NCI-H82 (cell line): ENCODE measurements around the gene MTA3.
"Not testable (repeated sequence)": the region's sequence is repeated elsewhere in the genome, so short reads cannot be mapped to it uniquely, and the experiment has no call there.

Source experiments
- DNase-seq: peaks from one replicate; lab custom pipeline; 2025; lab: John Stamatoyannopoulos, UW

Gene MTA3

DNA sequence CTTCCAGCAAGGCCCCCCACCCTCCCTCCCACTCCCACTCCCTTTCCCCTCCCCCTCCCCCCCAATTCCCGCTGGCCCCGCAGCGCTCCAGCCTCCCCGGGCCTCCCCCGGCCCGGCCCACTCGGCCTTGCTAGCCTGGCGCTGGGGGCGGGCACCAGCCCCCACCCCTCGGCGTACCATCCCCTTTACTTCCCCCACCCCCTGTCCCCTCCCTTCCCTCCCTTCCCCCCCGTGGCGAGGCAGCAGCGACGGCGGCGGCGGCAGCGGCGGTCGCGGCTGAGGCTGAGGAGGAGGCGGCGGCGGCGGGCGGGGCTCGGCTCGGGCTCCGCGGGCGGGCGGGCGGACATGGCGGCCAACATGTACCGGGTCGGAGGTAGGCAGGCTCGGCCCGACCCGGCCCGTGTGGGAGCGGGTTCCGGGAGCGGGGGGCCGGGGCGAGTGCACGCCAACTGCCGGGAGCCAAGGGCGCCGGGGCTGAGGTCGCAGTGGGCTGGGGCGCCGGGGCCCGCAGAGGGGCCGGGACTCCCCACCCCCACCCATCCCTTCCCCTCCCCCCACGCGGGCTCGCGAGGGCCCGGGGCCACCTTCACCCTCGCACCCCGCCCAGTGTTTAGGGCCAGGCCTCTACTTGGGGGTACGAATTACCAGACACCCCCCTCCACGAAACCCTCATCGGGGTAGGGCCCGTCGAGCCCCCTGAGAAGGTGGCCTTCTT is at the start of gene MTA3:
TSS of gene MTA3 (plus strand) at position 232 of the 715 bp plus-strand sequence. CDS start at position 346, 114 bp downstream.
- DNase-seq = peak; percentile 68

DNA sequence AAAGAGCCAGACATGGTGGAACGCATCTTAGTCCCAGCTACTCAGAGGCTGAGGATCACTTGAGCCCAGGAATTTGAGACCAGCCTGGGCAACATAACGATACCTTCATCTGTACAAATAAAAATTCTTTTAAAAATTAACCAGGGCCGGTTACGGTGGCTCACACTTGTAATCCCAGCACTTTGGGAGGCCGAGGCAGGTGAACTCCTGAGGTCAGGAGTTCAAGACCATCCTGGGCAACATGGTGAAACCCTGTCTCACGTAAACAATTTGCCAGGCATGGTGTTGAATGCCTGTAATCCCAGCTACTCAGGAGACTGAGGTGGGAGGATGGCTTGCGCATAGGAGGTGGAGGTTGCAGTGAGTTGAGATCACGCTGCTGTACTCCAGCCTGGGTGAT is 48.8 kb upstream of the MTA3 start:
- no peak for DNase-seq

DNA sequence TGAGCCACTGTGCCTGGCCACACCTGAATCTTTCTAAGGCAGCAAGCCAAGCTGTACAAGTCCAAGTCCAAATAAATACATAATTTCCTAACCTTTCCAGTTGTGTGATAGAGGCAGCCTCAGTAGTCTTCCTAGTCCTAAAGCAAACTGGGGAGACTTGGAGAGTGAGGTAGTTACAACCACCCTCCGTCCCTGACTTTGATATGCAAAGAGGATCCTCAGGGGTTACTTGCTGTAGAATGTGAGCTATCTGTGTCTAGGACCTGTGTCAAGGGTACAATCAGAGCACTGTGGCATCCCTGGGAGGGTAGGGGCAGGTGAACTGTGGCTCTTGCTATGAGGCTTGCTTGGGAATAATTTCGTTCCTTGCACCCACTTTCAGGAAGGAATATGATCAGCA is 46.4 kb upstream of the MTA3 start:
- DNase-seq = no peak

DNA sequence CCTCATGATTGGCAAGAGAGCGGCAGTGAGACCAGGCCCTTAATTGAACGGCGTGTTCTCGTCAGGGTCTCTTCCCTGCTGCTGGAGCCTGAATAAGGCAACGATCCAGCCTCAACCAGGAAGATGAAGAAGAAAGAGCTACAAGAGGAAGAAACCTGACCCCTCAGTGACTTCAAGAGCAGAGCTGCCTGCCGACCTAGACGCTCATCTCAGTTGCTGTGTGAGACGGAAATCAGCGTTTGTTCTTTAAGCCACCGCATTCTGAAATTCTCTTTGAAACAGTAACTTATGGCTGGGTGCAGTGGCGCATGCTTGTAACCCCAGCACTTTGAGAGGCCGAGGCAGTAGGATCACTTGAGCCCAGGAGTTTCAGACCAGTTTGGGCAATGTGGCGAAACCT is 45.1 kb upstream of the MTA3 start:
- DNase-seq = no peak

DNA sequence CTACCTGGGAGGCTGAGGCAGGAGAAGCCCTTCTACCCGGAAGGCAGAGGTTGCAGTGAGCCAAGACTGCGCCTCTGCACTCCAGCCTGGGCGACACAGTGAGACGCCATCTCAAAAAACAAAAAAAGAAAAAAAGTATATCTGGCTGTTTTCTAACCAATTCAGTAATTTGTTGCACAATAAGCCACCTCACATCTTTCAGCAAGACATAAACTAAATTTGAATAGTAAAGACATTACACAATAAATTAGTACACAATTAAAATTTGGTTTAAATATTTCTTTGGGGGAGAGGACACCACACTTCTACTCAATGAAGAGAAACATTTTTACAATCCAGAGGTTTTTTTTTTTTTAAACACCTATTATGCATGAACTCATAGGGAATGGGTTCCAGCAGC is 36.0 kb upstream of the MTA3 start:
- no peak for DNase-seq

DNA sequence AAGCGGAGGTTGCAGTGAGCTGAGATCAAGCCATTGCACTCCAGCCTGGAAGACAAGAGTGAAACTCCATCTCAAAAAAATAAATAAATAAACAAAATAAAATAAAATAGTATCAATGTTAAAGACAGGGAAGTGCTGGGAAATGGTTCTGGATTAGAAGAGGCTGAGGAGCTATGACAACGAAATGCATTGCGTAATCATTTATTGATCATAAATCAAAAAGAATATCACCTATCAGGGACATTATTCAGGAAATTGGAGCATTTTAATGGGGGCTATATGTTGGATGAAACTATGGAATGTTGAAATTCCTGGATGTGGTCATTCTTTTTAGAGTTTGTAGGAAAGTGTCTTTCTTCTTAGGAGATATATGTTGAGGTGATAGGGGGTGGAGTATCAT is 30.9 kb upstream of the MTA3 start:
- DNase-seq = no peak

DNA sequence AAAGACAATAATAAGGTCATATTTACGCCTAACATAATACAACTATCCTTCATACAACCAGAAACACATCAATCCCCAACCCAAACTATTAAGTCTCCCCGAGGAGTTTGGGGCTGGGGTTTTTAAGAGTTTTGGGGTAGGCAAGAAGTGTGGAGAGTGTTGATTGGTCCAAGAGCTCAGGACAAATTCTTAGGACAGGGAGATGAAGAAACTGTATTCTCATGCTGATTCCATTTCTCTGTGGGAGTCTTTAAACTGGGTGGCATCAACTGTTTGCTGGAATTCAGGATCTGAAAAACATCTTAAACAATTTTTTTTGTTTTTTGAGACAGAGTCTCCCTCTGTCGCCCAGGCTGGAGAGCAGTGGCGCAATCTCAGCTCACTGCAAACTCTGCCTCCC is 25.6 kb upstream of the MTA3 start:
- DNase-seq = no peak

DNA sequence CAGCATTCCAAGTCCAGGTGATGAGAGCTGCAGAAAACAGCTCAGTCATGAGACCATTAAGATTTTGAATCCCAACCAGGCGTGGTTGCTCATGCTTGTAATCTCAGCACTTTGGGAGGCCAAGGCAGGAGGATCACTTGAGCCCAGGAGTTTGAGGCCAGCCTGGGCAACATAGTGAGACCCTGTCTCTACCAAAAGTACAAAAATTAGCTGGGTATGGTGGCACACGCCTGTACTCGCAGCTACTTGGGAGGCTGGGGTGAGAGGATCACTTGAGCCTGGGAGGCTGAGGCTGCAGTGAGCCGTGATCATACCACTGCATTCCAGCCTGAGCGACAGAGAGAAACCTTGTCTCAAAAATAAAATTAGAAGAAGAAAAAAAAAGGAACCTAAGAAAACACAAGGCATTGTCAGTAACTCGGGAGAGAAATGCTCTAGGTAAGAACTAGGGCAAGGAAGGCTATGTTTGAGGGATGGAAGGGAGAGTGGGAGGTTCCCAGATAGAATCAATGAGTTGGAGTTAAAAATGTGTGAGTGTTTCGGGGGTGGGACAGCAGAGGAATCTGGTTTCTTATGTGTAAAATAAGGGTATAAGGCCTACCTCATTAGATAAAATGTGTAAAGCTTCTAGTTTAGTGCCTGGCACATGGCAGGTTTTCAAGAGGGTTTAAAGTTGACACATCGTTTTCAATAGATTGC is 23.3 kb upstream of the MTA3 start:
- DNase-seq = no peak

DNA sequence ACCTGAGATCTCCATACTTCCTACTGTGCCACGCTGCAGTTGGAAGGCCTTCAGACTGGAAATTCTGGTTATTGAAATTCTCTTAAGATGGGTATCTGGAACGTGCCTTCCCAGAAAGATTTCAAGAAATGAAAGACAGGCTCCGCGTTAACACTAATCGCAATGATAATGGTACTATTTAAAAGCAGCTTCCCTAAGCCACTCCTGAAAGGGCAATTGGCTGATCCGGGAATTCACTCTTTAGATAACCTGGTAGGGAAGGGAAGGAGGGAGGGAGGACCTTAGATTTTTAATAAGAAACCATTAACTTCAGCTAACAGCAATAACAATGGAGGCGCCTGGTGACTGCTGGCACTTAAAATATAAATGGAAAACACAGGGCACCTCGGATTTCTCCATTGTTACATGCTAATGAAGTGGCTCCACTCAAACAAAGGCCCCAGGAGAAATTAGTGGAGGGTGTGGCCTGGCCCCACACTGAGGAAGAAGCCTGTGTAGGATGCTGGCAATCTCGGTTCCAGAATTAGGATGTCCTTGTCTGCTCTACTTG is 22.5 kb upstream of the MTA3 start:
- no peak for DNase-seq

DNA sequence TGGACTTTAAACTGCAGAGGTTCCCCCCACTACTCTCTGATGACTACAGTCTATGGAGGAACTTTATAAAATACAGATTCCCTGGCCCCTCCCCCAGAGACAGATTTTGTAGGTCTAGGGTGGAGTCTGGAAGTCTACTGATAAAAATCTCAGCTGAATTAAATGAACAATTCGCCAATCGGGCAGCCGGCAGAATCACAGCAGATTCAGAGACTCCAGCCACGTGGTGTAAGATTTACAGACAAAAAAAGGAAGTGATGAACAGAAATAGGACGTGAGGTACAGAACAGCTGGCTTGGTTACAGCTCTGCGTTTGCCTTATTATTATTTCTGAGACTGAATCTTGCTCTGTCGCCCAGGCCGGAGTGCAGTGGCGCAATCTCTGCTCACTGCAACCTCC is 21.4 kb upstream of the MTA3 start:
- DNase-seq = no peak

DNA sequence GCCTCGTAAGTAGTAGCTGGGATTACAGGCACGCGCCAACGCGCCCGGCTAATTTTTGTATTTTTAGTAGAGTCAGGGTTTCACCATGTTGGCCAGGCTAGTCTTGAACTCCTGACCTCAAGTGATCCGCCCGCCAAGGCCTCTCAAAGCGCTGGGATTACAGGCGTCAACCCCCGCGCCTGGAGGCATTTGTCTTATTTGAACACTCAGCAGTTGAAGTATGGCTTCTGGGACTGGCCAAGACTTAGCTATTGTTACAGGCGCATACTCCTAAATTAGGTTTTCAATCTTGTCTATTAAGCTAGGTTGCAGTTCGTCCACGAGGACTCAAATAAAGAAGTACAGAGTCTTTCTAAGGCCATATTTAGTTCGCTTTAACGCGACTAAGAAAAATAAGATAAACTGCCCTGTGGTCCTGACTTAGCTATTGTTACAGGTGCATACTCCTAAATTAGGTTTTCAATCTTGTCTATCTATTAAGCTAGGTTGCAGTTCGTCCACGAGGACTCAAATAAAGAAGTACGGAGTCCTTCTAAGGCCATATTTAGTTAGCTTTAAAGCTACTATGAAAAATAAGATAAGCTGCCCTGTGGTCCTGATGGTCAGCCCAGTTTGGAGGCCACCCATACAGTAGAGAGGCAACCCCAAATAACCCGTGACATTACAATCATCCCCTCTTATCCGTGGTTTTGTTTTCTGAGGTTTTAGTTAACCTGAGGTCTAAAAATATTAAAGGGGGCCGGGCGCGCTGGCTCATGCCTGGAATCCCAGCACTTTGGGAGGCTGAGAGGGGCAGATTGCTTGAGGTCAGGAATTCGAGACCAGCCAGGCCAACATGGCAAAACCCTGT is 20.8 kb upstream of the MTA3 start:
- no peak for DNase-seq

DNA sequence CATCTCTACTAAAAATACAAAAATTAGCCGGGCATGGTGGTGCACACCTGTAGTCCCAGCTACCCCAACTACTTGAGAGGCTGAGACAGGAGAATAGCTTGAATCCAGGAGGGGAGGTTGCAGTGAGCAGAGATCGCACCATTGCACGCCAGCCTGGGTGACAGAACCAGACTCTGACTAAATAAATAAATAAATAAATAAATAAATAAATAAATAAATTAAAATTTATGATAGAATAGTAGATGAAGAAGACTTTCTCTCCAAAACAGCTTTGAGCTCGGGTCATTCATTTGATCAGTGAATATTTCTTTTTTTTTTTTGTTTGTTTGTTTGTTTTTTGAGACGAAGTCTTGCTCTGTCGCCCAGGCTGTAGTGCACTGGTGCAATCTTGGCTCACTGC is 17.6 kb upstream of the MTA3 start:
- no peak for DNase-seq

DNA sequence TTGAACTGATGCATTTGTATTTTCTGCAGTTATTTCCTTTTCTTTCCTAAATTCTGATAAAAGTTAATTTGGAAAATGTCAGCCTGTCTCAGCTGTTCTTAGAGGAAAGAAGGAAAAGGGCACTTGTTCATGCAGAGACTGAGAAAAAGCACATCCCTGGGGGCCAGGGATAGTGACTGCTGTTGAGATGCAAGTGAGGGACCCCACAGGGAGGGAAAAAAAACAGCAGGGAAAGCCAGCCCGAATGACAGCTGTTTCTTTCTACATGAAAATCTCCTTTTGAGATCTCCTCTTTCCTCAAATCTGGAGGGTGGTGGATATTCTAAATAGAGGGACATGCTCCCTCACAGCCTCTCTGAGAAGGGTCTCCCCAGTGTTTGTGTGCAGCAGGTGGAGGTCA is 14.0 kb upstream of the MTA3 start:
- DNase-seq = no peak

DNA sequence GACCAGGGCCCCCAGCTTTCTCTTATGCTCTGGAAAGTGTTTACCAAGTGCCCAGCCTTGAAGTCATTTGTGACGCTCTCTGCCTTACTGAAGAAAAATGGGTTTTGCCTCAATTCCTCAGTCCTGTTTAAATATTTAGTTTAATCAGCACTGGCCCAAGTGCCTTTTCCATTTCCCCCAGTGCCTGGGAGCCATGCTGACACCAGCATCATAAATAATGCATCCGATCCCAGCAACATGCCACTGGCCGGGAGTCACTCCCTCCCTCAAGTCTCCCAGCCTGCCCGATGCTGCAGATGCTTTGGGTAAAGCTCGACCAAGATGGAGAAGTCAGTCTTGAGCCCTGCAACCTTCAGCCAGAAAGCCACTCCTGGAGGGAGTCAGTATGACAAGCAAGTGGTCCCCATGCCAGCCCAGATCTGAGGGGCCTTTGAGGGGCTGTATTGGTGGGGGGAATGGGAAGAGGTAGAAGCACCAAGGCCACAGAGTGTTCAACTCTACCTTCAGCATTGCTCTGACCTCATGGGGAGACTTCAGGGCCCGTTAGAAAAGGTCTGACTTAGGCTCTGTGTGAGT is 12.0 kb upstream of the MTA3 start:
- no peak for DNase-seq

DNA sequence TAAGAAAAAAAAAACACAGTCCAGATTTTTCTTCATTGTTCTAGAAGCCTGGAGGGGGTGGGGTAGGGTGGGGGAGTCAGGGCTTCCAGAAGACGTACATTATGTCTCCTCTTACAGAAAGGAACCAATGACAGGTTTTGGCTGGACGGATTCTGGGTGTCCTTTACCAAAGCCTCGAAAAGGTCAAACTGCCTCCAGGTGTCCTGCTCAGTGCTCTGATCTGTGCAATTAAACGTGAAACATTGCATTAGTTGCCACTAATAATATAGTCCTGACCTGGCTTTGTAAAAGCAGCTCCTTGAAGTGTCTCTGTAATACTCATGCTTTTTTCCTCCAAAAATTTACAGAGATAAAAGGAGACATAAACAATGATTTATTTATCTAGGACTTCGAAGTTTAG is 11.1 kb upstream of the MTA3 start:
- no peak for DNase-seq

DNA sequence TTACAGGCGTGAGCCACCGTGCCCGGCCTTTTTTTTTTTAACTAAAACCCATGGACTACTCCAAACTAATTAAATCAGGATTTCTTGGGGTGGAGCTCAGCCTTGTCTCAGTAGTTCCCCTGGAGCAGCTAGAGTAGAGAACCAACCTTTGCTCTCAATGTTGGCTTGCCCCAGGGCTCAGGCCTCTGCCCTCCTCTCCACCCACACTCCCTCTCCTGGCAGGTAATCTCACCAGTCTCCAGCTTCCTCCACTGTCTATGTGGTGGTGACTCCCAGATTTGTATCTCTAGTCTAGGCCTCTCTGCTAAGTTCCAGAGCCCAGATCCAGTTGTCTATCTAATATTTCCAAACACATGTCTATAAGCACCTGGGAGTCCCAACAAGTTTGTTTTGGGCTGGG is 9.6 kb upstream of the MTA3 start:
- DNase-seq = no peak

DNA sequence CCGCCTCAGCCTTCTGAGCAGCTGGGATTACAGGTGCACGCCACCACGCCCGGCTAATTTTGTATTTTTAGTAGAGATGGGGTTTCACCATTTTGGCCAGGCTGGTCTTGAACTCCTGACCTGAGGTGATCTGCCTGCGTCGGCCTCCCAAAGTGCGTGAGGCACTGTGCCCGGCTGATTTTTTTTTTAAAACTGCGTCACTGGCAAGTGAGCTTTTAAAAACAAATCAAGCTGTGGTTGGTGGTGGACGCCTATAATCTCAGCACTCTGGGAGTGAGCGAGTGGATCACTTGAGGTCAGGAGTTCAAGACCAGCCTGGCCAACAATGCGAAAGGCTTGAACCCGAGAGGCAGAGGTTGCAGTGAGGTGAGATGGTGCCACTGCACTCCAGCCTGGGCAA is 8.3 kb upstream of the MTA3 start:
- not testable (repeated sequence) for DNase-seq

DNA sequence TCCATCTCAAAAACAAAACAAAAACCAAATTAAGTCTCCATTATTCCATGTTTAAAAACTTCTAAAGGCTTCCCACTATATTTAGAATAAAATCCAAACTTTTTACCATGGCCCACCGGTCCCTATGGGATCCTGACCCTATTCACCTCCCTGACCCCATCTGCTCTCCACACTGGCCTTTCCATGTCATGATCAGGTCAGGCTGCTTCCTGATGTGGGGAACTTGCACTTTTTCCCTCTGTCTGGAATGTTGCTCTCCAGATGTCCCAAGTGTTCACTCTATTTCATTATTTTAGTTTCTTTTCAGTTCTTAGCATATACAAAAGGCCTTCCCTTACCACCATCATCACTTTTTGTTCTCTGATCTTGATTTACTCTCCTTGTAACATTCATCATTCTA is 7.5 kb upstream of the MTA3 start:
- DNase-seq = no peak

DNA sequence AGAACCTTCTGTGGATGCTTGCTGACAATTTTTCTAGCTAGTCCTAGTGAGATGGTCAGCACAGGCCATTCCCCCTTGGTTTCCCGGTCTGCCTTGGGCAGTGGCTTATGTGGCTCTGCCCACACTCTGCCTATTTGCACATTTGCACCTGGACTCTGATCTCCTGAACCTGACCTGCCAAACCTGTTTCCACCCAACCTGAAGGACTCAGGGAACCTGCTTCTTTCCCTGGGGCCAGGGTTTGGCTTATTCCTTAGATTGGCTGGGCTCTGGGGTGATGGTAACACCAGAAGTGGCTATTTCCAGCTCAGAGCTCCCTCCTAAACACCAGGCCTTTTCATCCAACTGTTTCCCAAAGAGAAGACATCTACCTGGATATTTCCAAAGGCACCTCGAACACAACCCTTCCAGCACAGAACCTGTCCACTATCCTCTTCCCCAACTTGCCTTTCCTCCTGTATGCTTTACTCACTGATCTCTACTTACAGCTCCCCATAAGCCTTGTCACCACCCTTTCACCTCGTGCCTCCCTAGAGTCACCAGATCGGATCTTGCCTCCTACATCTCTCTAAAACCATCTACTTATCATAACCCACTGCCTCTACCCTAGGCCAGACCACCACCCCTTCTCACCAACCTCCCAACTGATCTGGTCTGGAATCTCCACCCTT is 5.8 kb upstream of the MTA3 start:
- no peak for DNase-seq

DNA sequence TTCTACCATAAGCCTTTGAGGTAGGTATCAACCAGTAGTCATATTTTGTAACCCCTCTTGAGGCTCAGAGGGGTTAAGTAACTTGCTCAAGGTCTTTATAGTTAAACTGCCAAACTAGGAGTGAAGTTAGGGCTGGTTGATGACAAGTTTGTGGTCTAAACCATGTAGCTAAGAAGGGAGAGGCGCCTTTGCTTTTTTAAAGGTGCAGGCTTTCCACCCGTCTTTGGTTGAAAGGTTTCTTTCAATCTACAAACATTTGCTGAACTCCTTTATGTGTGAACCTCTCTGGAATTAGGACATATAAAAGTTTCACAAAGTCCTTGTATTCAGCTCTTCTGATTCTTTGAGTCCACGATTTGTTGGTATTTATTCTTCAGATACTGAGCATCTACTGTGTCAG is 2.4 kb upstream of the MTA3 start:
- DNase-seq = no peak

DNA sequence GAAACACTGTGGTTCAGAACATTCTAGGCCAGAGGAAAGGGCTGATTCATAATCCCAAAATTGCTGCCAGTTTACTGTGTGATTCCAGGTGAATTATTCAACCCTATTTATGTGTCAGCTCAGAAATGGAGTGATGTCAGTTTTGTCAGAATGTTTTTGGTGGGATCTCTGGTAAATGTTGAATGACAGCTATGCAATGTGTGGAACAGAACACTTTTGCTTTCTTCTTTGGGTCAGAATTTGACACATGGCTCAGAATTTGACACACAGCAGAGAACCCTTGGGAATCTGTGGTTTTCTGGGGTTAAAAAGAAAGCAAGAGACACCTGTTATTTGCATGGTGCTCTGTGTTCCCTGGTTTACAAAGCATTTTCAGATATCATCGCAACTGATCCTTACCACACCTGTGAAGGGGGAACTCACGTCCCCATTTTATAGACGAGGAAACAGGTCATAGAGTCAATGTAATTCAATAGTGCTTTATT is 1.6 kb upstream of the MTA3 start:
- DNase-seq = no peak

DNA sequence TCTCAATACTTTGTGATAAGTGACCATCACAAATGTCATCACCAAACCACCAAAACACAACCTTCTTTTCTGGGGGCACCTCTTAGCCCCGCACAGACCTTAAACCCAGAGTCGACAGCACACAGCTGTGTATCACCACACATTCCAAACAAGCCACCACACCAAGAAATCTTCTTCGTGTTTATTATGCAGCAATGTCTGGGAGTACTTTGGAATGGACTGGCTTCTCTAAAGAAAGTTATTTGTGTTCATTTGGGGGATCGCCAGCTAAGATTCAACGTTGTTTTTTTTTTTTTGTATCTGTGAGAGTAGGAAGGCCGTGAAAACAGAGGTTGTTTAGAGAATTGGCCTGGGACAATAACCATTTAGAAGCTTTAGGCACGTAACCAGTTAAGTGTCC is 1.1 kb upstream of the MTA3 start:
- DNase-seq = no peak
